Epithelial cell of proximal tubule (primary cell): Measurements from ENCODE around the gene SRSF1. TPM values are rescaled to one million over a fixed set of nuclear protein-coding genes. Genes with fewer than 3 reads are reported as not detected.
"Not testable (repeated sequence)": the region's sequence is repeated elsewhere in the genome, so short reads cannot be mapped to it uniquely, and the experiment has no call there.

Experiments
- DNase-seq: peaks from one replicate; pipeline ENCODE4 v3.0.0-alpha.2; 2011; ENCODE audit warnings: low read depth
- H3K4me3 ChIP-seq: 2 replicates; pipeline ENCODE4 v1.5.1; 2011; ENCODE audit warnings: low read depth, mild to moderate bottlenecking, low read length
- CTCF ChIP-seq: conservative IDR thresholded peaks from 2 replicates; pipeline ENCODE4 v1.5.1; 2012; ENCODE audit warnings: low read depth, mild to moderate bottlenecking, low read length
- total RNA-seq: library from RNA; depleted of rRNA; stranded (reverse); fragments of >200 nt; gene quantifications from 2 replicates; pipeline ENCODE4 v1.2.3, GENCODE V29; 2015

SRSF1 gene
- total RNA-seq, 1 donor from 2014 or later = 293 TPM

DNA sequence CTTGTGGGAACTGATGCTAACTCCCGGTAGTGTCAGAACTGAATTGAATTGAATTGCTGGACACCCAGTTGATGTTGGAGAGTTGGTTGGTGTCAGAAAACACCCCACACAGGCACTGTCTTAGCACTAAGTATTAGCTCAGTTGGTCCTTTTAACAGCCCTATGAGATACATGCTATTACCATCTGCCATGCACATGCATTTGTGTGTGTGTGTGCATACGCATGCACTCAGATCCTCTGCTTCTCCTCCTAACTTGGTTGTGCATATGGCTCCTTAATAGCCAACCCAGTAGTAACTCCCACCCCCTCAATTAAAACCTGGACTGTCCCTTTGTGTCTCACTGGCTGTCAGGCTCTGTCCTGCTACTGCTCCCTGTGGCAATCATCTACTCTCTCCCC, 43.9 kb upstream of the SRSF1 start:
- H3K4me3 ChIP-seq = no peak overlapping the region
- TF ChIP-seq CTCF = no peak
- no peak for DNase-seq

DNA sequence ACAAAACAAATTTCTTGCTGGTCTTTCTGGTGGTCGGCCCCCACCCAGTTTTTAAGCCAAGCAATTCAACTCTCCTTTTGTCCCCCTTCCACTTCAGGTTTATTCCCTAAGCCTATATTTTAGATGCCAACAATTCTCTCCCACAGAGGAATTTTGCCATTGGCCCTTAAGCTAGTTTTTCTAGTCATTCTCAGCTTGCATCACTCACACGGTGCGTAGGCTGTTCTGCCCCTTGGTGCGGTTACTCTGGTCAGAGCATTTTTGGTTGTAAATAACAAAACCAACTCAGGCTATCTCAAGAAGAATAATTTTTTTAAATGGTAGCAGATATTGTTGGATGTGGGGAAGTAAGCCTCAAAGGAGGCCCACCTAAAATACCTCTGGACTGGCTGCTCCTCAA, 42.5 kb upstream of the SRSF1 start:
- no peak for DNase-seq
- TF ChIP-seq CTCF = no peak
- H3K4me3 ChIP-seq = no peak overlapping the region

GRCh38 chr17:58047376-58048150, 40.5 kb upstream of the SRSF1 start:
- H3K4me3 ChIP-seq = no peak overlapping the region
- TF ChIP-seq CTCF = no peak
- no peak for DNase-seq

DNA sequence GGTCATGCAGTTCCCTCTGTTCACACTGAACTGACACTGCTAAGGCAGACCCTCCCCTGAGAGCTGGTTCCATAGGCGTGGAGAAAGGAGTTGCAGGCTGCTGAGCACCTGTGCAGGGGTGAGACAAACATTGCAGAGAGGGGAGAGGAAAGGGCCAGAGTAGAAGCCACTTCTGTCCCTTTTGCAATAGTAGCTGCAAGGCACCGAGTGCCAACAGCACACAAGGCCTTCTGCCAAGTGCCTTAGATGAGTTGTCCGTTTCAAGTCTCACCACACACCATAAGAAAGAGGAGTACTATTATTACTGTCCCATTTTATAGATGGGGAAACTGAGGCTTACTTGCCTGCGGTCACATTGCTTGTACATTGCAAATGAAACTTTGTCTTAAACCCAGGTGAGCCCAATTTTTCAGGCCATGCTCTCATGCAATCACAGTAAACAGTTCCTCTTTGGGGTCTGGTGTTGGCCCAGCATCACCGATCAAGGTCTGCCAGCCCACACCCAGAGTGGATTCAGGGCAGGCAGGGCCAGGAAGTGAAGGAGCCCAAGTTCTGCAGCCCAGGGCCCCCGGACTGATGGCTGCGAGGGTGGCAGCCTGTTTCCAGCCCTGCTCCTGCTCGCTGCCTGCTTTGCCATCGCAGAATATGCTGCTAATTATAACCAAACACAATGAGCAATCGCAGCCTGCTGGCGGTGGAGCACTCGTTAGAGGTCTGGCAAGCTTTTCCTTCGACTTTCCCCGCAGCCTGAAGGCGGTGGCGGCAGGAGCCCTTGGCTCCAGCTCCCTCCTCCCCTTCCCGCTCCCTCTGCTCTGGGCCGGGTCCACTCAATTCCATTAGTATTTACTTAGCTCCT, 39.4 kb upstream of the SRSF1 start:
- no peak for TF ChIP-seq CTCF
- no peak for DNase-seq
- no peak overlapping the region for H3K4me3 ChIP-seq

DNA sequence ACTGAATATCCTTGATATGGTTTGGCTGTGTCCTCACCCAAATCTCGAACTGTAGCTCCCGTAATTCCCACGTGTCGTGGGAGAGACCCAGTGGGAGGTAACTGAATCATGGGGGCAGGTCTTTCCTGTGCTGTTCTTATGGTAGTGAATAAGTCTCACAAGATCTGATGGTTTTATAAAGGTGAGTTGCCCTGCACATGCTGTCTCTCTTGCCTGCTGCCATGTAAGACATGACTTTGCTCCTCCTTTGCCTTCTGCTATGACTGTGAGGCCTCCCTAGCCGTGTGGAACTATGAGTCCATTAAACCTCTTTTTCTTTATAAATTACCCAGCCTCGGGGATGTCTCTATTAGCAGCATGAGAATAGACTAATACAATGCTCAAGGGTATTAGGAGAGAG, 37.2 kb upstream of the SRSF1 start:
- not testable (repeated sequence) for DNase-seq, H3K4me3 ChIP-seq

- DNase-seq = no peak
- no peak overlapping the region for H3K4me3 ChIP-seq
- TF ChIP-seq CTCF = no peak
These were observed 36.5 kb upstream of the SRSF1 start for GRCh38 chr17:58043221-58044181.

DNA sequence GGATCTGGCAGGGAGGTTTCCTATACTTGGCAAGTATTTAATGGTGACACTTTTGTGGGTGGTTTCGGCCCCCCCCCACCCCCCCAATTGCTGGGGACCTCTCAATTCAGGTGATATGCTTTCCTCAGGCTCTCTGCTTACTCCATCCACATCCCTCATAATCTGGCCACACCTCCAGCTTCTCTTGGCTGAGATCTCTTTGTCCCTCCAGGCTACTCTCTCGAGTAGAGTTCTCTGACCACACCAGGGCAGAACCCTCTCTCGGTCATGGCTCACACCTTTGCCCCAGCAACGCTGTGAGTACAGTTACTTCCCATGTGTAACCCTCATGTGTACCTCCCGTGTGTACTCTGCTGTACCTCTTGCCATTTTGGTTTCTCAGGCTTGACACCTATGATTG, 34.1 kb upstream of the SRSF1 start:
- no peak for TF ChIP-seq CTCF
- DNase-seq = no peak
- no peak overlapping the region for H3K4me3 ChIP-seq
